ENCODE data around the gene C1orf115. TPM values are rescaled to one million over a fixed set of nuclear protein-coding genes. Genes with fewer than 3 reads are reported as not detected.

The C1orf115 gene
- total RNA-seq, 1 donor from 2014 or later, result 34.7 TPM

GRCh38 chr1:220692436-220693228, 2.5 kb downstream of the C1orf115 start:
- DNase-seq (ENCODE audit: low spot score), result no peak
- no peaks in the 10 kb centered on the region for H3K27me3 Mint-ChIP-seq (ENCODE audit: unreplicated experiment)
- no peak overlapping the region for H3K4me3 Mint-ChIP-seq (ENCODE audit: unreplicated experiment)
- no peaks in the 10 kb centered on the region for H3K9me3 Mint-ChIP-seq (ENCODE audit: unreplicated experiment)
- peaks cover 23% of the 10 kb centered on the region for H3K4me1 Mint-ChIP-seq (ENCODE audit: unreplicated experiment)
- TF ChIP-seq CTCF (IDR thresholded peaks at IDR 0.05; ENCODE audit: unreplicated experiment), result no peak
- H3K27ac Mint-ChIP-seq (ENCODE audit: unreplicated experiment), result no peak overlapping the region
- peaks cover 4% of the 10 kb centered on the region for H3K36me3 Mint-ChIP-seq (ENCODE audit: low read depth, unreplicated experiment)

GRCh38 chr1:220694866-220695382, 4.8 kb downstream of the C1orf115 start:
- Mint-ChIP-seq H3K27ac (ENCODE audit: unreplicated experiment) (no peak overlapping the region), H3K36me3 (ENCODE audit: low read depth, unreplicated experiment) (peaks cover 4% of the 10 kb centered on the region), H3K27me3 (ENCODE audit: unreplicated experiment) (no peaks in the 10 kb centered on the region), H3K4me3 (ENCODE audit: unreplicated experiment) (no peak overlapping the region), H3K9me3 (ENCODE audit: unreplicated experiment) (no peaks in the 10 kb centered on the region), H3K4me1 (ENCODE audit: unreplicated experiment) (peaks cover 20% of the 10 kb centered on the region)
- no peak for DNase-seq (ENCODE audit: low spot score)
- TF ChIP-seq CTCF (IDR thresholded peaks at IDR 0.05; ENCODE audit: unreplicated experiment), result no peak

GRCh38 chr1:220695426-220695825, 5.3 kb downstream of the C1orf115 start:
- Mint-ChIP-seq H3K9me3 (ENCODE audit: unreplicated experiment) (no peaks in the 10 kb centered on the region), H3K36me3 (ENCODE audit: low read depth, unreplicated experiment) (peaks cover 4% of the 10 kb centered on the region), H3K4me1 (ENCODE audit: unreplicated experiment) (peaks cover 22% of the 10 kb centered on the region), H3K27me3 (ENCODE audit: unreplicated experiment) (no peaks in the 10 kb centered on the region), H3K27ac (ENCODE audit: unreplicated experiment) (no peak overlapping the region), H3K4me3 (ENCODE audit: unreplicated experiment) (no peak overlapping the region)
- no peak for DNase-seq (ENCODE audit: low spot score)
- TF ChIP-seq CTCF (IDR thresholded peaks at IDR 0.05; ENCODE audit: unreplicated experiment), result no peak

GRCh38 chr1:220696226-220696862, 6.2 kb downstream of the C1orf115 start:
- Mint-ChIP-seq H3K4me3 (ENCODE audit: unreplicated experiment) (no peak overlapping the region), H3K27ac (ENCODE audit: unreplicated experiment) (no peak overlapping the region), H3K9me3 (ENCODE audit: unreplicated experiment) (no peaks in the 10 kb centered on the region), H3K27me3 (ENCODE audit: unreplicated experiment) (no peaks in the 10 kb centered on the region), H3K36me3 (ENCODE audit: low read depth, unreplicated experiment) (peaks cover 4% of the 10 kb centered on the region), H3K4me1 (ENCODE audit: unreplicated experiment) (peaks cover 17% of the 10 kb centered on the region)
- no peak for TF ChIP-seq CTCF (IDR thresholded peaks at IDR 0.05; ENCODE audit: unreplicated experiment)
- no peak for DNase-seq (ENCODE audit: low spot score)

GRCh38 chr1:220696863-220697231, 6.7 kb downstream of the C1orf115 start:
- no peak overlapping the region for H3K4me3 Mint-ChIP-seq (ENCODE audit: unreplicated experiment)
- peaks cover 4% of the 10 kb centered on the region for H3K36me3 Mint-ChIP-seq (ENCODE audit: low read depth, unreplicated experiment)
- no peak for TF ChIP-seq CTCF (IDR thresholded peaks at IDR 0.05; ENCODE audit: unreplicated experiment)

More at GRCh38 chr1:220696863-220697231, 6.7 kb downstream of the C1orf115 start:
- Mint-ChIP-seq H3K27ac (ENCODE audit: unreplicated experiment) (no peak overlapping the region), H3K9me3 (ENCODE audit: unreplicated experiment) (no peaks in the 10 kb centered on the region), H3K4me1 (ENCODE audit: unreplicated experiment) (peaks cover 12% of the 10 kb centered on the region), H3K27me3 (ENCODE audit: unreplicated experiment) (no peaks in the 10 kb centered on the region)
- no peak for DNase-seq (ENCODE audit: low spot score)
